Measurements from ENCODE around the gene CCL27.

Gene CCL27, protein sequence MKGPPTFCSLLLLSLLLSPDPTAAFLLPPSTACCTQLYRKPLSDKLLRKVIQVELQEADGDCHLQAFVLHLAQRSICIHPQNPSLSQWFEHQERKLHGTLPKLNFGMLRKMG

DNA sequence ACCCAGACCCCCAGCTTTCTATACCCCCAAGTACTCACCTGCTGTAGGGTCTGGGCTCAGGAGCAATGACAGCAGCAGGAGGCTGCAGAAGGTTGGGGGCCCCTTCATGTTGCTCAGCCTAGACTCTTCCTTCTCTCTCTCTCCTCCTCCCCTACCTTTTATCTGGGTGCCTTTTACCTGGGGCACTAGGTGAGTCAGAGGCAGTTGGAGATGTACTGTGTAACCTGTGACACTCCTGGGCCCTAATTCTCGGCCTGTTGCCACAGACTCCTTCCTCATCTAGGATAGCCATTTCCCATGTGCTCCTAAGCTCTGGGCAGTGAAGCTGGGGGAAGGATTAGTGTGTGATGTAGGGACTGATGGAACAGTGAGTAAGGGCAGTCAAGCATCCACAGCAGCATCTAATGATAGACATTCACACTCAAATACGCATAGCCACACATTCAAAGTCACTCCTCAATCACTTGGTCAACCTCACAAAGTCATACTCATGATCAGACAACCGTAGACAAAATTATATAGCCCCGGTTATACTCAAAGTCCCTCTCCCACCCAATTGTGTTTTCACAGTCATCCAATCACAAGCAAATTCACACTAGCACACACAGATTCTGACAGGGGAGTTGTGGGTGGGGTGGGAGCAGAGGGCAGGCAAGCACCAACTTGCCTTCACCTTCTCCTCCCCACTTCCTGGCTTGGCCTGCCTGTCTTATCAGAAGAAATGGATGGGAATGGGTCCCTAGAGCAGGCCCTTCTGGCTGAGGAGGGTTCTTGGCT lies at the start of gene CCL27:
Gene CCL27 (minus strand): TSS at position 132 of the 777 bp plus-strand sequence. CDS start 24 bp downstream, at position 108.
- no peak for DNase-seq

DNA sequence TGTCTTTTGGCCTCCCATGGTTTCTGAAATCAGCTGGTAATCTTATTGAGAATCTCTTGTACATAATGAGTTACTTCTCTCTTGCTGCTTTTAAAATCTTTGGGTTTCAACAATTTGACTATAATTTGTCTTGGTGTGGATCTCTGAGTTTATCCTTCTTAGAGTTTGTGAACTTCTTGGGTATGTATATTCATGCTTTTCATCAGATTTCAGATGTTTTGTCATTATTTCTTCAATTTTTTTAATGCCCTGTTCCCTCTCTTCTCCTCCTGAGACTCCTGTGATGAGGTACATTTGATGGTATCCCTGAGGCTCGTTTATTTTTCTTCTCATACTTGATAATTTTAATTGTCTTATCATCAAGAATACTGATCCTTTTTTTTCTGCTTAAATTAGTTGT lies 49.7 kb upstream of the CCL27 start:
- no peak for DNase-seq

DNA sequence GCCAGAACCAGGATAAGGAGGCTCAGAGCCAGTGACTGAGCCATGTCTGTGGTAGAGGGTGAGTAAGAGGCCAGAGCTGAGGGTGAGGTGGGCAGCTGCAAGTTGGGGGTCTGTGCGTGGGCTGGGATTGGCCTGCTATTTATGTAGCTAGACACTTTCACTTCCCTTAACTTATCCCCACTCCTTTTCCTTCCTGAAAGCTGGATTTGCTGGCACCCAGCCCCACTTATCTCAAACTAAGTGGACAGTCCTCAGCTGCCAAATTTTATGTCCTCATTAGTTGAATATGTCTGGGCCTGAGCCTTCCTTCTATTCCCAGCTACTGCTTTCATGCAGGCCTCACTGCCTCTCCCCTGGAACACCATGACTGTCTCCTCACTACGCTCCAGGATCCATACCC lies 47.6 kb upstream of the CCL27 start, which contains the start of gene CCL21:
Gene CCL21 (minus strand): TSS at position 114 of the 400 bp plus-strand sequence. CDS start 70 bp downstream, at position 44.
- DNase-seq: no peak

DNA sequence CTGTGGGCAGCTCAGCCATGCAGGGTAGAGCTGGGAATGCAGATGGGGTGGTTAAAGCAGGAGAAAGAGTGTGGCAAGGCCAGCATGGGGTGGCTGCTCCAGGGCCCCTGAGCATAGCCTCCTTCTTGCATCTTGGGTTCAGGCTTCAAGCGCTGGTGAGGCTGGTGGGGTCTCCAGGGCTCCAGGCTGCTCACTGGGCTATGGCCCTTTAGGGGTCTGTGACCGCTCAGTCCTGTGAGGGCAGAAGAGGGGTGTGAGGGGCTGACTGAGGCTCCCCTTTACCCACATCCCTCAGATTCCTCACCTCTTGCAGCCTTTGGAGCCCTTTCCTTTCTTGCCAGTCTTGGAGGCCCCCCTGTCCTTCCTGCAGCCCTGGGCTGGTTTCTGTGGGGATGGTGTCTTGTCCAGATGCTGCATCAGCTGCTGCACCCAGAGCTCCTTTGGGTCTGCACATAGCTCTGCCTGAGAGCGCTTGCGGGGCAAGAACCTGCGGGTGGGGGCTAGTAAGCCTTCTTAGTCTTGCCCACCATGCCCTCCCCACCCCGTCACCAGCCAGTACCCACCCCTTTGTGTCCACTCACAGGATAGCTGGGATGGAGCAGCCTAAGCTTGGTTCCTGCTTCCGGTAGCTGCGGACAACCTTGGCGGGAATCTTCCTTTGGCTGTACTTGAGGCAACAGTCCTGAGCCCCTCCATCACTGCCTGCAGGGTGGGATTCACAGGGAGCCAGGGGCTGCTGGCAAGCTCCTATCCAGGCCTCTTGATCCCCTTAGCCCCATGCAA lies 46.9 kb upstream of the CCL27 start:
- DNase-seq: no peak

DNA sequence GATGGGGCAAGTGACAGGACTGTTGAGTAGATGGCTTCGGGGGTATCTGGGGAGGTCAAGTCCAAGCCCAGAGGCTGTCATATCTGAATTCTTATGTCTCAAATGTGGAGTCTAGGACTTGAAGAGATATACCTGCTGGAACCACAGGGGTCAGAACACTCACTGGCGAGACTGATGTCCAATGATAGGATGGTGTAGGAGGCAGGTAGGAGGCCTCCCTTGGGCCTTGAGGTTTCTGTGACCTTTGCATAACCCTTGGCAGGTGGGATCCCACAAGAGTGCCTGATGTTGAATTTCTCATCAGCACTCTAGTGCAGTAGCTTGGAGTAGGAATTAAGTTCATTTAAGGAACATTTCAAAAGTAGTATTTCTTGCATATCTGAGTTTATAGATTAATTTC lies 44.7 kb upstream of the CCL27 start:
- no peak for DNase-seq

DNA sequence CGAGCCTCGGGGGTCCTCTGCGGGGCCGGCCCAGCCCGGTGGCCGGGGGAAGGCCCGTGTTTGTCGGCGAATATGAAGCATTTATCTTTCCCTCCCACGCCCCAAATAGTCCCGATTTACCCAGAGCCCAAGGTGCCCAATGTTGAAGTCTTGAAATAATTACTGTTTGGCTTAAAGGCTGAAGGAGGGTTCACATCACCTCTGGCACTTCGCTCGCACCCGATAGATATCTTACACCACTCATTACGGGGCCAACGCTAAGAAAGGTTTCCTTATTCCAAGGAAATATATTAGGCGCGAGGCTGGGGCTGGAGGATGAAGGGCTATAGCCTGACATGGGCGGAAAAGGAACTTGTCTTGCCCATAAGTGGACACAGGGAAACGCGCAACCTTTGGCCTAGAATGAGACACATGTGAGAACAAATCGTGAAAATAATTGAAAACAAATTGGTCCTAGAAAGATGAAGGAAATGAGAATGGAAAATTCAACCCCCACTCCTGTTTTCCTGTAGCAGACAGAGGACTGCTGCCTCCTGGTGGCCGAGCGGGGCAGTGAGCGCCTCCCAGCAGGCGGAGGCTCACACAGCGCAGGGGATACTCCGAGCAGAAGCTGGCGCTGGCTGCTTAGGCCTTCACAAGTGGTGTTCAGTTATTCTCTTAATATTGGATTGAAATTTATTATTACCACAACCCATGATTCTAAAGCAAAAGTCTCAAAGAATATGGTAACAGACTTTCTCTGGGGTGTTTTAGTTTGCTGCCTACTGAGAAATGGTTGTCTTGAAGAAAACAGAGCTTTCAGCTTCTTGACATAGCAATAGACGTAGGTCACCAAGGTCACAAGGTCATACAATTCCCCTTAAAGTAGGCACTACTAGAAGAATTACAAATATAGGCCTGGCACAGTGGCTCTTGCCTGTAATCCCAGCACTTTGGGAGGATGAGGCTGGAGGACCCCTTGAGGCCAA lies 39.6 kb upstream of the CCL27 start:
- DNase-seq: peak; percentile 87

DNA sequence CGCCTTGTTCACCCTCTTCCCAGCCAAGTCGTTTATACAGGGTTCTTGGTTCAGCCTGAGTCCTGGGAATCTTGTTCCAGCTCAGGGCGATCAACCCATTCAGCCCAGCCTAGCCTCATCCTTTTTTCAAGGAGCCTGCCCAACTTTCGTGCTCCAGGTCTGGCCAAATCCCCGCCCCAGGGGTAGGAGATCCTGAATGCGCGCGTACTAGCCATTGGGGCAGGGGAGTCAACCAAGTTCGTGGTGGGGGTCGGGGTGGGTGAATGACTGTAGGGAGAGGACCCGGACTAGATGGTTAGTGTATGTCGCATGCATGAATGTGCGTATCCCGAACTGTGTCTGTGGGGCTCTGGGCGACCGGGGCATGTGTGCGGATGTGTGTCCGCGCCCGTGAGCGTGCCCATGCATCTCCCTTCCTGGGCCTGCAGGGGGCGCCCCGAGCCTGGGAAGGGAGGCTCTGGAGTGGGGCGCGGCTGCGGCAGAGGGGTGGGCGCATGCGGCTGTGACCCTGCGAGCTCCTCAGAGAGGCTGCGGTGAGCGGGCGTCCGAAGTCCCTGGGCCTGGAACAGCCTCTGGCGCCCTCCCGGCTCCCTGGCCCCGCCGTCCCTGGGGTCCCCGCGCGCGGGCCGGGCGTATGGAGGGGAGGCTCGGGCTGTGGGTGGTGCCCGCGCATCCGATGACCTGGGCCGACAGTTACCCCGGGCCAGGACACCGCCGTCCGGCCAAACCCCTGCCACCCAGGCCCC lies 38.7 kb upstream of the CCL27 start:
- peak; percentile 83 for DNase-seq

DNA sequence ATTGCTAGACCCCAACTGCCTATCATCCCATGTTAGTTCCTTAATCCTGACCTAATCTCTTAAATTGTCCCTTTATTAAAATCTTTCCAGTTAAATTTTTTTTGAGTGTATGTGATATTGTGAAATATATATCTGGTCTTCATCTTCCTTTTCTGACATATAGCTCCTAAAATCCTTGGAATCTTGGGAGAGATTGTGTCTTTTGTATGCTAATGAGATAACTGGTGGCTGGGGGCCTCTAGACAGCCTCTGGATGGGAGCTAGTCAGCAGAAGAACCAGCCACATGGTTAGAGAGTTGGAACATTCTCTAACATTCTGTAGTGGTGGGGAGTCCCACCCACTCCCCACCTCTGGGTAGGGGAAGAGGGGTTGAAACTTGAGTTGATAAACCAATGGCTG lies 32.4 kb upstream of the CCL27 start:
- DNase-seq: no peak

DNA sequence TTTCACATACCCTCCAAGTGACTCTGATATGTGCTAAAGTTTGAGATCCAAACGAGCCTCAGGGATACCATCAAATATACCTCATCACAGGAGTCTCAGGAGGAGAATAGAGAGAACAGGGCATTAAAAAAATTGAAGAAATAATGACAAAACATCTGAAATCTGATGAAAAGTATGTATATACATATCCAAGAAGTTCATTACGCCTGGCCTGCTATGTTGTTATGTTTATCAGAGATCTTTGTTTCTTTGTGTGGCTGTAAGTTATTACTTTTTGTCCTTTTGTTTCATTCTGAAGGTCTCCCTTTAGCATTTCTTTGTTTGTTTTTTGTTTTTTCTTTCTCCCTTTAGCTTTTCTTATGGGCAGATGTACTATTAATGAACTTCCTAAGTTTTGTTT lies 31.1 kb upstream of the CCL27 start:
- DNase-seq: no peak

DNA sequence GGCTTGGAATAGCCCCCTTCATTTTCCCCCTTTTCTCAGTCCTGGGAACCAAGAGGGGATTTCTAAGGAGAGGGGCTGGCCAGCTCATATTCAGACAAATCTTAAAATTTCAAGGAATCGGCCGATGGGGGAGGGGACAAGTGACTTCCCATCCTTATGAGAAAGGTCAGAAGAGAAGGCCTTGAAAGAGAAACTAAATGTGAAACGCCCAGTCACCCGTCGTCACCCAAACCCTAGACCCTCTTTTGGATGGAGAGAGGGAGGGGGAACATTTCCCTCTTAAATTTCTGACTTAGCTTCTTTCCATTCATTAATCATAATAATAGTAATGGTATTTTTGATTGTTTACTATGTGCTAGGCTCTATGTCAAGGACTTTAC lies 29.5 kb upstream of the CCL27 start:
- DNase-seq: no peak

DNA sequence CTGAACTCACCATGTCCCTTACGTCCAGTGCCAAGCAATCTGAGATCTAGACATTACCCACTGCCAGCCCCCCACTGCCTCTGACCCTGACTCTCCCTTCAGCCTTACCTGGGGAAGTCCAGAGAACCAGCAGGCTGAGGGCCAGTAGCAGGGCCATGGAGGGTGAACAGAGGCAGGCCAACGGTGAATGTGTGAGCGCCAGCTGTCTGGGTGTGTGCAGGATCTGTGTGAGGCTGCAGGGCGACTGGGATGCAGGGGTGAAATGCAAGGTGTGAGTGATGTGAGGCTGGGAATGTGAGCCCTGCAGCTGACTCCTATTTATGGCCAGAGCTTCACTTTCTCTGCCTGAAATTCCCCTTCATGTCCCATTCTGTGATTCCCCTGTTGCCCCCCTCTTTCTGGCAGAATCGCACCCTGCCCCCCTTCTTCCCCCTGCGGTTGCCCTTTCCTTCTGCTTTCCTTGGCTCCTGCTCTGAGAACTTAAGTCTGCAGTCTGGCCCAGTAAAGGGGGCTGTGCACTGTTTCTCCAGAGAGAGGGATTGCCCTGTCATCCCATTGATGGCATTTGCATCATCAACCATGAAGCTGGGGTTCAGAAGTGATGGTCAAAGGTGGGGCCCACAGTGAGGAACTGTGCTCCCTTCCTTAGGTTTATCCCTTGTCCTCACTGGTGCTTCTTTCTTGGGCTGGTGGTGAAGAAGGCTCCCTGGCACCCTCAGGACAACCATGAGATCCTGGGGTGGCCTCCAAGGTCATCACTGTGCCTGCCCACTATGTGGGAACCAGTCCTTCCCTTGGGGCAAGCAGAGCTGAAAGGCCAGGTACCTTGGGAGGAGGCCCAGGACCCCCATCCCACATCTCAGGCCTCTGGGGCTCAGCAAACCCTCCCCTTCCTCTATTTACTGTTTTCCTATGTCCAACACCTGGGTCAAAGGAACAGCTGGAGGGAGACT lies 28.8 kb upstream of the CCL27 start, which contains the start of gene CCL19:
Gene CCL19 (minus strand): TSS at position 294 of the 953 bp plus-strand sequence. CDS start 137 bp downstream, at position 157.
- DNase-seq: peak; percentile 49

DNA sequence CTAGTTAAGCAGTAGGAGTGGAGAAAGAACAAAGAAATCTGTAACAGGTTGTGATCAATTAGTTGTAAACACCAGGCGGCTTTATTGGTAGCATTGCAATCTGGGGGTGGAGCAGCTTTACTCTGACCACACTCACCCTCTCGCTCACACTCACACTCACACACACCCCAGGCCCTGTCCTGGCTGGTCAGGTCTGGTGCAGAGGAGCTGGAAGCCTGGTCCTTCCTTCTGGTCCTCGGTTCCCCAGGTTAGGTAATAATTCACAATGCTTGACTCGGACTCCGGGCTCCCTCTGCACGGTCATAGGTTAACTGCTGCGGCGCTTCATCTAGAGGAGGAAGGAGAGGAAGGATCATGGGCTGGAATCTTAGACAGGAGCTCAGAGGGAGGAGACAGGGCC lies 27.1 kb upstream of the CCL27 start:
- DNase-seq: no peak

DNA sequence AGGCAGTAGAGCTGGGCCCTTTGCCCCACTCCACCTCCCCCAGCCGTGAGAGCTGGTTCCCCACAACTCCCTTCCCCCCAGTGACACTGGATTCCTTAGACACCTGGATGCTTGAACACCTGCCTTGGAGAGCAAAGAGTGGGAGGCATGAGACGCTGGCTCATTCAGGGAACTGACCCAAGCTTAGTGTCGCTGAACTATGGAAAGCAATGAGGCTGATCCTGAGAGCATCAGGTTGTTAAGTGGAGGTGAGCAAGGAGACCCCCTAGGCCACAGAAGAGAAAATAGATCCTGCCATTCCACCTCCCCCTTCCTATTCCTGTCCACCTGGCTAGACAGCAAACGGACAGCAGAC lies 26.6 kb upstream of the CCL27 start:
- no peak for DNase-seq

DNA sequence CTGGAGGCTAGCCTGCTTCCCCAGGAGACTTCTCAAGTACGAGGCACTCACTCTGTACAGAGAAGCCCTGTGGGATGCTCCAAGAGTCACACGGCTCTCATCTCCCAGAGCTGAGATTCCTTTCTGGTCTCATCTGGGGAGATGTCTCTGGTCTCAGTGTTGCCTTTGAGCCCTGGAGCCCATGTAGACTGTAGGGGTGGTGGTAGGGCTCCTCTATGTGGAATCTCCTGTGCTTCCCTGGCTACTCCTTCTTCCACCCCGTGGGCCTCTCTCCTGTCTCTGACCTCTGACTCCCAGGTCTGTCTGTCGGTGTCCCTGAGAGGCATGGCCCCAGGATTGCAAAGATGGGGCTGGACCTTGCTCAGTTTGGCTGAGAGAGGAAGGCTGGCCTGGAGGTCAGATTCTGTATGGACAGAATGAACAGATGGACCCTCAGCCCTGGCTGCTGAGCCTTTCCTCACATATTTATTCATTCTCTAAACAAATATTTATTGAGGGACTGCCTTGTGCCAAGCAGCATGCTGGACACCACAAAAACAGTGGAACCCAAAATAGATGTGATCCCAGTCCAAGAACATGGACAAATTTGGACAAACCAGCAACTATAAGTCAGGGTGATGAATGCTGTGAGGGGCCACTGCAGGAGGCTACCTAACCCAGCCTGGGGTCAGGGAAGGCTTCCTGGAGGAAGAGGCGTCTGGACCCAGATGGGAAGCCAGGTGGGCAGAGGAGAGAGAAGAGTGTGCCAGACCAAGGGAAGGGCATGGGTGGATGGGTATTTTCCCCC lies 26.1 kb upstream of the CCL27 start:
- no peak for DNase-seq

DNA sequence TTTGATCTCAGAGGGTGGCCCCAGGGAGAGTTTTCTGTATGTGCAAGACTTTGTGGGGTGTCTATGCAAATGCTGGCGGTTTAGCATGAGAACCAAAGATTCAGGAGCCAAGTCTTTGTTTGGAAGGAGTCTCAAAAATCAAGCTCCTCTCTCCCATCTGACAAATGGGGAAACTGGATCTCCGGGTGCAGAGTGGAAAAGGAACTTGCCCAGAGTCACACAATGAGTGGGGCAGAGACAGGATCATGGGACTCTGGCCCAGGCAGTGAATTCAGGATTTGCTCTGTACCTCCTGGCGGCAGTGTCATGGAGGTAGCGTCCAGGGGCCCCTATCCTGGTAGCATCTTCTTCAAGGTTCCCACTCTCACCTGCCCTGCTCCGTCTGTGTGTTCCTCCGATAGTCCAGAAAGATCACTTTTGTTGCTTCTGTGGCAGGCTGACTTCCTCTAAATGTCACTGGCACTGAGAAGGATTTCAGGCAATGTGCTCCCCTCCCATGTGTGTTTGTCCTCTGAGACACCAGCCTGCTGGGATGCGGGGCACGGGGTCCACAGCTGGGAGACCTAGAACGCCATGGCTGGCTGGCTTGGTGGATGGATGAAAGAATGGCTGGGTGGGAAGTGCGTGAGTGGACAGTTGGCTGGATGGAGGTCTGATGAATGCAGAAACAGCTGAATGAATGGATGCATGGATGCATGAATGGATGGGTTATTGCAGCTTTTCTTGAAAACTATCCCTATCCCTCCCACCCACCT lies 25.0 kb upstream of the CCL27 start:
- no peak for DNase-seq

DNA sequence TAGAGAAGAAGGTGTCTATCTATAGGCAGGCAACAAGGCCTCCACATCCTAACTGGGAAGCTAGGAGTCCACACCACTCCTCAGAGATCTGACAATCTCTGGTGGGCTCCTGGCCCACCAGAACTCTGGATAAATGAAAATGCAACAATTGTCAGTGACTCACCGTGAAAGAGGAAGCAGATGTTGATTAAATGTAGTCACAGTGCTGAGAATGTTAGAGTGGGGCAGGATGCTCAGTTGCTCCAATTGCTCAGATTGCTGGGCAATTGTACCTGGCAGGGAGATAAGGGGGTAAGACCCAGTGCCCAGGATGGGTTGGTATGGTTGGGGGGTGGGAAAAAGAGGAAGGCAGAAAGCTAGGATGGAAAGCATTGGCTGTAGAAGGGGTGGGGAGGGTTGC lies 24.3 kb upstream of the CCL27 start:
- DNase-seq: no peak

DNA sequence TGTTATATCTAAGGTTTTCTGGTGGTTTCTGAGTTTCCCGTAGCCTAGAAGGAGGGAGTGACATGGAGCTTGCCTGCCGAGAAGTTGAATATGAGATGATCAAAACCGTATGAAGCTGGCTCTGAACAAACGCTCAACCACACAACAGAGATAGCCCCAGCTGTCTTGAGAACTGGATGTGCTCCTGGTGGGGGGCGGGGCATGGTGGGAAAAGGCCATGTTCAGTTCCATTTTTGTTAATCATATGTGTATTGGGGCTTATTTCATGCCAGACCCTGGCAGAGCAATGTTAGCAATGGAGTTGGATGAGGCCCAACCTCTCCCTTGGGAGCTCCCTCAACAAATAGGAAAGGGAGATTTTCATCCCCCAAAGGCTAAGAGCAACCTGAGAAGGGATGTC lies 23.8 kb upstream of the CCL27 start:
- no peak for DNase-seq

DNA sequence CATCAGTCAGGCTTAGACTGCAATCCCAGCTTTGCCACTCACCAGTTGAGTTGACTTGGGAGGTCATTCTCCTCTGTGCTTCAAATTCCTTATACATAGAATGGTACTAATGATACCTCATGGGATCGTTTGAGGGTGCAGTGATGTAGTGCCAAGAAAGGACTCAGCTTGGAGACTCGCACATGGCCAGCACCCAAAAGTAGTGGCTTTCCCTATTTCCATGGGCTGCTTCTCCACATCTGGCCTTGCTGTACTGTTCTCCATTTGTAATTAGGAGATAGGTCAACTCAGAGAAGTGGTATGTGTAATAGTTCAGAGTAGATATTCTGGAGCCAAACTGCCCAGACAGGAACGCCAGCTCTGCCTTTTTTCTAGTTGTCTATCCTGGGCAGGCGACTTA lies 23.1 kb upstream of the CCL27 start:
- DNase-seq: no peak

DNA sequence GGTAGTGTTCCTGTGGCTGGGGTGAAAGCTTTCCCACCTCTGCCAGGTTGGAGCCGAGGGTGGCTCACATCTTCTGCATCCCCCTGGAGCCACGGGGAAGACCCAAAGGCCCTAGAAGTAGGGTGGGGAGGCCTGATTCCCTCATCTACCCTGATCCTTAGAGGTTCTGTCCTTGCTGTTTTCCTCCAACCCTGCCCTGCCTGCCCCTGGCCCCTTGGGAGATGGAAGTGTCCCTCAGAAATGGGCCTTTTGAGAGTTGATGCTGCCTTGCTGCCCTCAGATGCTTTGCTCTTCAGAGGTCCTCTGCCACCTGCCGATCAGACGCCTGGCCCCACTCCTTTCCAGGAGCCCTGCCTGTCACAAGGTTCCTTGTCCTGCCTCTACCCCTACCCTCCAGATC lies 22.4 kb upstream of the CCL27 start:
- no peak for DNase-seq
